Type B pancreatic cell (in vitro differentiated cells): ENCODE measurements around the gene ANKRD16. TPM values are rescaled to one million over a fixed set of nuclear protein-coding genes. Genes with fewer than 3 reads are reported as not detected.
A peak's percentile ranks its signal among the peaks of the same experiment; 100 is the strongest.
"Not testable (repeated sequence)": the region's sequence is repeated elsewhere in the genome, so short reads cannot be mapped to it uniquely, and the experiment has no call there.

Experiments
- DNase-seq: peaks from one replicate; pipeline ENCODE4 v3.0.0; 2021; ENCODE audit warnings: mixed read lengths; ENCODE audit not compliant: unreplicated experiment; ENCODE audit errors: extremely low spot score
- H3K27ac Mint-ChIP-seq: 2 replicates; pipeline ENCODE4 v1.8.0; 2021; ENCODE audit warnings: mild to moderate bottlenecking, mixed read lengths
- H3K27me3 Mint-ChIP-seq: 2 replicates; pipeline ENCODE4 v1.8.0; 2021; ENCODE audit warnings: mixed read lengths
- H3K36me3 Mint-ChIP-seq: 2 replicates; pipeline ENCODE4 v1.8.0; 2021; ENCODE audit warnings: mixed read lengths
- H3K4me1 Mint-ChIP-seq: one replicate; pipeline ENCODE4 v1.8.0; 2021; ENCODE audit warnings: mixed read lengths; ENCODE audit not compliant: unreplicated experiment
- H3K4me3 Mint-ChIP-seq: 2 replicates; pipeline ENCODE4 v1.8.0; 2021; ENCODE audit warnings: mild to moderate bottlenecking, mixed read lengths
- H3K9me3 Mint-ChIP-seq: 2 replicates; pipeline ENCODE4 v1.8.0; 2021; ENCODE audit warnings: mixed read lengths
- total RNA-seq: library from RNA; stranded (reverse); gene quantifications from 2 replicates; pipeline ENCODE4 v1.2.1, GENCODE V29; 2021; ENCODE audit warnings: low replicate concordance
- TF ChIP-seq, protein P1 (sequence below): fragments of 200-600 bp; sonication (generic); conservative IDR thresholded peaks from 2 replicates; pipeline ENCODE4 v1.5.0; 2021; ENCODE audit warnings: antibody characterized with exemption, mild to moderate bottlenecking

ANKRD16 gene
- total RNA-seq, 1 donor from 2014 or later = 15.3 TPM

GRCh38 chr10:5854131-5854475 is 35.6 kb downstream of the ANKRD16 start:
- TF ChIP-seq, protein P1, sequence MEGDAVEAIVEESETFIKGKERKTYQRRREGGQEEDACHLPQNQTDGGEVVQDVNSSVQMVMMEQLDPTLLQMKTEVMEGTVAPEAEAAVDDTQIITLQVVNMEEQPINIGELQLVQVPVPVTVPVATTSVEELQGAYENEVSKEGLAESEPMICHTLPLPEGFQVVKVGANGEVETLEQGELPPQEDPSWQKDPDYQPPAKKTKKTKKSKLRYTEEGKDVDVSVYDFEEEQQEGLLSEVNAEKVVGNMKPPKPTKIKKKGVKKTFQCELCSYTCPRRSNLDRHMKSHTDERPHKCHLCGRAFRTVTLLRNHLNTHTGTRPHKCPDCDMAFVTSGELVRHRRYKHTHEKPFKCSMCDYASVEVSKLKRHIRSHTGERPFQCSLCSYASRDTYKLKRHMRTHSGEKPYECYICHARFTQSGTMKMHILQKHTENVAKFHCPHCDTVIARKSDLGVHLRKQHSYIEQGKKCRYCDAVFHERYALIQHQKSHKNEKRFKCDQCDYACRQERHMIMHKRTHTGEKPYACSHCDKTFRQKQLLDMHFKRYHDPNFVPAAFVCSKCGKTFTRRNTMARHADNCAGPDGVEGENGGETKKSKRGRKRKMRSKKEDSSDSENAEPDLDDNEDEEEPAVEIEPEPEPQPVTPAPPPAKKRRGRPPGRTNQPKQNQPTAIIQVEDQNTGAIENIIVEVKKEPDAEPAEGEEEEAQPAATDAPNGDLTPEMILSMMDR = no peak
- H3K27me3 Mint-ChIP-seq = no peaks in the 10 kb centered on the region
- H3K4me1 Mint-ChIP-seq = no peaks in the 10 kb centered on the region
- H3K9me3 Mint-ChIP-seq = no peaks in the 10 kb centered on the region
- H3K27ac Mint-ChIP-seq = no peak overlapping the region
- no peak for DNase-seq
- H3K4me3 Mint-ChIP-seq = no peak overlapping the region
- no peaks in the 10 kb centered on the region for H3K36me3 Mint-ChIP-seq

GRCh38 chr10:5846667-5847066 is 43.0 kb downstream of the ANKRD16 start:
- H3K27ac Mint-ChIP-seq, H3K4me3 Mint-ChIP-seq, H3K9me3 Mint-ChIP-seq, H3K36me3 Mint-ChIP-seq, H3K27me3 Mint-ChIP-seq, DNase-seq: not testable (repeated sequence)
- H3K4me1 Mint-ChIP-seq = peaks cover 19% of the 10 kb centered on the region

DNA sequence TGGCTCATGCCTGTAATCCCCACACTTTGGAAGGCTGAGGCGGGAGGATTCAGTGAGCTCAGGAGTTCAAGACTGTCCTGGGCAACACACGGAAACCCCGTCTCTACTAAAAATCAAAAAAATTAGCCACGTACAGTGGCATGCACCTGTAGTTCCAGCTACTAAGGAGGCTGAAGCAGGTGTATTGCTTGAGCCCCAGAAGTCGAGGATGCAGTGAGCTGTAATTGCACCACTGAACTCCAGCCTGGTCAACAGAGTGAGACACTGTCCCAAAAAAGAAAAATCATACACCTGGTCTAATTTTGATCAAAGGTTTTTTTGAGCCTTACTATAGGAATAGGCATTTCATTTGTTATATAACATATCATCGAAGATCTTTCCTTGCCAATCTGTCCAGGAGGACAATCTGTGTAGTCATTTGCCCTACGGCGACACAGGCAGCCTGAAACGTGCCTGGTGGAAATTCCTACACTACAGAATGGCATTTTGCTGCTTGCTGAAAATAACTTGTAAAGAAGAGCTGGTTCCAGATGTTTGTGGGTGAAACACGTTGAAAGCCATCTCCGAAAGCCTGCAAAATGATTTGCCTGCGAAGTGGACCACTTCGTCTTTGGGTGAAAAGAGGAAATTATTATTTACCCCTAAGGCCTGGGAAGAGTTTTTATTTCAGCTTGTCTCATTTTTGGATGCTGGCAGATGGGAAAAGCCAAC is 45.2 kb downstream of the ANKRD16 start:
- H3K27ac Mint-ChIP-seq = peak overlapping the region; percentile 29
- peaks cover 22% of the 10 kb centered on the region for H3K4me1 Mint-ChIP-seq
- H3K4me3 Mint-ChIP-seq = peak overlapping the region; percentile 76
- no peak for DNase-seq
- no peaks in the 10 kb centered on the region for H3K36me3 Mint-ChIP-seq
- TF ChIP-seq, protein P1 = no peak
- no peaks in the 10 kb centered on the region for H3K9me3 Mint-ChIP-seq
- no peaks in the 10 kb centered on the region for H3K27me3 Mint-ChIP-seq

GRCh38 chr10:5843686-5844344 is 45.9 kb downstream of the ANKRD16 start:
- Mint-ChIP-seq H3K27me3 (no peaks in the 10 kb centered on the region), H3K4me3 (no peak overlapping the region), H3K9me3 (no peaks in the 10 kb centered on the region), H3K4me1 (peaks cover 22% of the 10 kb centered on the region), H3K27ac (no peak overlapping the region), H3K36me3 (no peaks in the 10 kb centered on the region)
- DNase-seq = no peak
- TF ChIP-seq, protein P1 = no peak

DNA sequence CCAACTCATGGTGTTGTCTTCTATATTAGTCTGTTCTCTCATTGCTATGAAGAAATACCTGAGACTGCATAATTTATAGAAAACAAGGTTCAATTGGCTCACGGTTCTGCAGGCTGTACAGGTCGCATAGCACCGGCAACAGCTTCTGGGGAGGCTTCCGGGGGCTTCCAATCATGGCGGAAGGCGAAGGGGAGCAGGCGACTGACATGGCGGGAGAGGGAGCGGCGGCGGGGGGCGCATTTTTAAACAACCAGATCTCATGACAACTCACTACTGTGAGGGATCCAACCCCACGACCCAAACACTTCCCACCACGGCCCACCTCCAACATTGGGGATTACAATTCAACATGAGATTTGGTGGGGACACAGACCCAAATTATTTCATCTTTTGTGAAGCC is 47.7 kb downstream of the ANKRD16 start:
- H3K9me3 Mint-ChIP-seq = no peaks in the 10 kb centered on the region
- TF ChIP-seq, protein P1 = no peak
- H3K27me3 Mint-ChIP-seq = no peaks in the 10 kb centered on the region
- no peak overlapping the region for H3K27ac Mint-ChIP-seq
- DNase-seq = no peak
- H3K4me3 Mint-ChIP-seq = no peak overlapping the region
- peaks cover 22% of the 10 kb centered on the region for H3K4me1 Mint-ChIP-seq
- no peaks in the 10 kb centered on the region for H3K36me3 Mint-ChIP-seq
